Skin epidermis (tissue), 12 donors: ENCODE results near the gene IL2RG.

Experiments
- H3K27ac ChIP-seq, 21 experiments: fragments of 200-600 bp; sonication (generic) in 11 of 21; one replicate each; pipeline ENCODE4 v1.5.0; 2020; ENCODE audit warnings: mild to moderate bottlenecking in 3 of 21, inconsistent platforms in 2 of 21, moderate library complexity in 2 of 21
- H3K4me3 ChIP-seq, 7 experiments: fragments of 200-600 bp; sonication (generic) in 2 of 7; one replicate each; pipeline ENCODE4 v1.5.0; 2020; ENCODE audit warnings: inconsistent platforms in 2 of 7, mild to moderate bottlenecking in 2 of 7, moderate library complexity in 1 of 7

IL2RG gene

GRCh38 chrX:71111141-71111843 is at the start of gene IL2RG:
TSS of gene IL2RG (minus strand) at chrX:71111577. CDS start at chrX:71111539, 38 bp downstream.
- peak within 1 kb of the TSS in 16 of 21 experiments; percentile 4 to 93 (median 68) for H3K27ac ChIP-seq
- H3K4me3 ChIP-seq: peak within 1 kb of the TSS; percentile 15 to 35 (median 28)

GRCh38 chrX:71160475-71160874 is 49.1 kb upstream of the IL2RG start:
- H3K27ac ChIP-seq: no peak overlapping the region
- H3K4me3 ChIP-seq: no peak overlapping the region

GRCh38 chrX:71159335-71159734 is 48.0 kb upstream of the IL2RG start:
- no peak overlapping the region for H3K27ac ChIP-seq
- H3K4me3 ChIP-seq: no peak overlapping the region

- Histone ChIP-seq H3K4me3 (no peak overlapping the region), H3K27ac (no peak overlapping the region)
These were observed 47.2 kb upstream of the IL2RG start for GRCh38 chrX:71158603-71159002.

- Histone ChIP-seq H3K4me3 (no peak overlapping the region), H3K27ac (no peak overlapping the region)
These were observed 43.3 kb upstream of the IL2RG start for GRCh38 chrX:71154641-71155040.

GRCh38 chrX:71154196-71154595 is 42.8 kb upstream of the IL2RG start:
- no peak overlapping the region for H3K27ac ChIP-seq
- no peak overlapping the region for H3K4me3 ChIP-seq

- H3K27ac ChIP-seq: no peak overlapping the region
- H3K4me3 ChIP-seq: no peak overlapping the region
These were observed 40.0 kb upstream of the IL2RG start for GRCh38 chrX:71151366-71151765.

GRCh38 chrX:71148278-71148663 is 36.9 kb upstream of the IL2RG start:
- Histone ChIP-seq H3K27ac (no peak overlapping the region), H3K4me3 (no peak overlapping the region)

- no peak overlapping the region for H3K27ac ChIP-seq
- H3K4me3 ChIP-seq: no peak overlapping the region
These were observed 36.3 kb upstream of the IL2RG start for GRCh38 chrX:71147496-71148277.

GRCh38 chrX:71144651-71145050 is 33.3 kb upstream of the IL2RG start, which contains the start of gene NLGN3:
TSS of gene NLGN3 (plus strand) at chrX:71144841. CDS start at chrX:71147750, 2,909 bp downstream.
- no peak within 1 kb of the TSS for H3K27ac ChIP-seq
- H3K4me3 ChIP-seq: peak within 1 kb of the TSS in 1 of 7 experiments; percentile 15

GRCh38 chrX:71143508-71143907 is 32.1 kb upstream of the IL2RG start:
- H3K4me3 ChIP-seq: no peak overlapping the region
- no peak overlapping the region for H3K27ac ChIP-seq

GRCh38 chrX:71140440-71140839 is 29.1 kb upstream of the IL2RG start:
- Histone ChIP-seq H3K4me3 (no peak overlapping the region), H3K27ac (no peak overlapping the region)

- Histone ChIP-seq H3K4me3 (no peak overlapping the region), H3K27ac (no peak overlapping the region)
These were observed 20.1 kb upstream of the IL2RG start for GRCh38 chrX:71131510-71131909.

- H3K4me3 ChIP-seq: no peak overlapping the region
- peak overlapping the region in 2 of 21 experiments; percentile 5 for H3K27ac ChIP-seq
These were observed 17.8 kb upstream of the IL2RG start for GRCh38 chrX:71128915-71129765.

GRCh38 chrX:71128166-71128833 is 16.9 kb upstream of the IL2RG start:
- Histone ChIP-seq H3K27ac (no peak overlapping the region), H3K4me3 (no peak overlapping the region)

GRCh38 chrX:71118985-71119535 is 7.7 kb upstream of the IL2RG start:
- peak overlapping the region; percentile 46 to 64 (median 55) for H3K4me3 ChIP-seq
- H3K27ac ChIP-seq: peak overlapping the region; percentile 46 to 94 (median 89)

GRCh38 chrX:71118032-71118984 is 6.9 kb upstream of the IL2RG start, which contains the start of gene MED12:
TSS of gene MED12 (plus strand) at chrX:71118596. CDS start at chrX:71118755, 159 bp downstream.
- peak within 1 kb of the TSS; percentile 46 to 94 (median 89) for H3K27ac ChIP-seq
- peak within 1 kb of the TSS; percentile 46 to 64 (median 55) for H3K4me3 ChIP-seq

- Histone ChIP-seq H3K4me3 (no peak overlapping the region), H3K27ac (peak overlapping the region in 5 of 21 experiments; percentile 79 to 94 (median 92))
These were observed 6.0 kb upstream of the IL2RG start for GRCh38 chrX:71117358-71117757.
